Hematopoietic multipotent progenitor cell treated with erythropoietin and hydrocortisone succinate and interleukin-3 and kit ligand, for 17 days (in vitro differentiated cells): ENCODE measurements around the gene PNLIPRP3.

ENCODE experiments used
- DNase-seq: peaks from one replicate; pipeline ENCODE4 v3.0.0-alpha.2; 2015; ENCODE audit warnings: low spot score

The PNLIPRP3 gene

DNA sequence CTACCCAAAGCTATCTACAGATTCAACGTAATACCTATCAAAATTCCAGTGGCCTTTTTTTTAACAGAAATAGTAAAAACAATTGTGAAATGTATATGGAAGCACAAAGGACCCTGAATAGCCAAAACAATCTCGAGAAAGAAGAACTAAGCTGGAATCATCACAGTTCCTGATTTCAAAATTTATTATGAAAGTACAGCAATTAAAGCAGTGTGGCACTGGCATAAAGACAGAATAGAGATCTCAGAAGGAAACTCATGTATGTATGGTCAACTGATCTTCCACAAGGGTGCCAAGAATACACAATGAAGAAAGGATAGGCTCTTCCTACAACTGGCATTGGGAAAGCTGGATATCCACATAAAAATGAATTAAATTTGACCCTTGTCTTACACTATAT, 23.2 kb downstream of the PNLIPRP3 start:
- no peak for DNase-seq

DNA sequence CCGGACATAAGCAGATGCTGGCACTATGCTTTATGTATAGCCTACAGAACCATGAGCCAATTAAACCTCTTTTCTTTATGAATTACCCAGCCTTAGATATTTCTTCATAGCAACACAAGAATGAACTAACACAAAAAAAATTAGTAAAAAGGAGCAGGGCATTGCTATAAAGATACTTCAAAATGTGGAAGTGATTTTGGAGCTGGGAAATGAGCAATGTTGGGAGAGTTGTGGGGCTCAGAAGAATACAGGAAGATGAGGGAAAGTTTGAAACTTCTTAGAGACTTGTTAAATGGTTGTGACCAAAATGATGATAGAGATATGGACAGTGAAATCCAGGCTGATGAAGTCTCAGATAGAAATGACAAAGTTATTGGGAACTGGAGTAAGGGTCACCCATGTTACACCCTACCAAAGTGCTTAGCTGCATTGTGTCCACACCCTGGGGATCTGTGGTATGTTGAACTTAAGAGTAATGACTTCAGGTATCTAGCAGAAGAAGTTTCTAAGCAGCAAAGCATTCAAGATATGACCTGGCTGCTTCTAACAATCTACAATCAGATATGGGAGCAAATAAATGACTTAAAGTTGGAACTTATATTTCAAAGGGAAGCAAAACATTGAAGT, 24.2 kb downstream of the PNLIPRP3 start:
- no peak for DNase-seq

DNA sequence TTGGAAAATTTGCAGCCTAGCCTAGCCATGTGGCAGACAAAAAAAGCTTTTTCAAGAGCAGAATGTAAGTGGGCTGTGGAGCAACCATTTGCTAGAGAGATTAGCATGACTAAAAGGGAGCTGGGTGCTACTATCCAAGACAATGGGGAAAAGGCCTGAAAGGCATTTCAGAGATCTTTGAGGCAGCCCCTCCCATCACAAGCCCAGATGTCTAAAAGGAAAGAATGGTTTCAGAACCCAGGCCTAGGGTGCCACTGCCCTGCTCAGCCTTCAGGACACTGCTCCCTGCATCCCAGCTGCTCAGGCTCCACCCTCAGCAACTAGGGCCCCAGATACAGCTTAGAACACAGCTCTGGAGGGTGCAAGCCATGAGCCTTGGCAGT, 24.7 kb downstream of the PNLIPRP3 start:
- no peak for DNase-seq

DNA sequence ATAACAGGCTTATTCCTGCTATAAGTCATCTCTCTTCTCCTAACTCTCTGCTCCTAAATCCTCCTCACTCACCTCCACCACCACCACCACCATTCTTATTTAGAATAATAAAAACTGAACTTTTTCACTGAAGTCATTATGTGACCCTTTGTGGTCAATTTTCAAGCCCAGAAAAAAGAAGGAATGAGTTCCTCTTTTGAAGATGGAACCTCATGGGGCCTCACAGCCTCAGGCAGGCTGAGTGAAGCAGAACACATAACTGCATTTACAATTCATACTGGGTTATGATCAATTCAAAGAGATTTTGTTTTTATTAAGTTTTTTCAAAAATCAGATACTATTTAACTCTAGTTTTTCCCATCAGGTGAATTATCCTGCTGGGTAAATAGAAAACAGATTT, 29.8 kb downstream of the PNLIPRP3 start:
- DNase-seq = no peak

DNA sequence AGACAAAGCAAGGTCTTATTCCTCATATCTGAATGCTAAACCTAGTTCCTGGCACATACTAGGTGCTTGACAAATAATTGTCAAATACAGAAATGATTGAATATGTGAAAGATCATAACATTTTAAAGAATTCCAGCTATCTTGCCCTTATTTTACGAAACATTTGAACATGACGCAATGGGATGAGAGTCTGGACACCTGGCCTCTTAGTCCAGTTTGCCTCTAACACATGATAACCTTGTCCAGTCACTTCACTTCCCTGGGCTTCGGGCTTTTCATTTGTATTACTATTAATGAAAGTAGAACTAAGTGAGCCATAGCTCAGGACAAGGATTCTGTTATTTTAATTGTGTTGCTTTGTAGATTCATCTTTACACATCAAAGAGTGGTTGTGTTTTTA, 32.6 kb downstream of the PNLIPRP3 start:
- no peak for DNase-seq

DNA sequence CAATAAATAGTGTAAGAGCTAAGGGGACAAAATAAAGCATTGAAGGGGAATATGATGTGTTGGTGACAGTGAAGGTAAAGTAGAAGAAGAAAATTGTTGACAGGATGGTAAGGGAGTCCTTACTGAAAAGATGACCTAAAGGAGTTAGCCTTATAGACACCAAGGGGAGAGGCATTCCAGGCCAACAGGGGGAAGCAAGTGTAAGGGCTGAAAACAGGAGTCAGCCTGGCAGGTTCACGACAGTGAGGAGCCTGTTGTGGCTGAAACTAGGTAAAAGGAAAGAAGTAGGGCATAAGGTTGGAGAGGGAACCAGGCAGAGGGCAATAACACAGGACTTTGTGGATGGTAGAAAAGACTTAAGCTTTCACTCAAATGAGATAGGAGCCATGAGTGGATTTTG, 34.0 kb downstream of the PNLIPRP3 start:
- DNase-seq = no peak

DNA sequence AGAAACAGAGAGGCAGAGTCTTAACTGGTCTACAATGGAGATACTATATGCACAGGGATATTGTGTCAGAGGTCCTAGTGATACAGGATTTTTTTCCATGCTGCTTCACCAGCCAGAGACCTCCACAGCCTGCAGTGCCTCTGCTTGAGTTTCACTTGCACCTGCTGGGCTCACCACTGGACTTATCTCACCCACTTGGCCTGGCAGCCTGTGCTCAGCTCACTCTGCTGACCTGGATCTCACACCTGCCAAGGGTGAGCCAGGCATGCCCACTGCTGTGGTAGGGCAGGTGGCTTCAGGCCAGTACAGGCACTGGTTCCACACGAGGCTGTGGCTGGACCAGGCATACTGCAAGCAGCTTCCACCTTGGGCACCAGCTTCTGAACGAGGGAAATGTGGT, 36.6 kb downstream of the PNLIPRP3 start:
- DNase-seq = no peak

DNA sequence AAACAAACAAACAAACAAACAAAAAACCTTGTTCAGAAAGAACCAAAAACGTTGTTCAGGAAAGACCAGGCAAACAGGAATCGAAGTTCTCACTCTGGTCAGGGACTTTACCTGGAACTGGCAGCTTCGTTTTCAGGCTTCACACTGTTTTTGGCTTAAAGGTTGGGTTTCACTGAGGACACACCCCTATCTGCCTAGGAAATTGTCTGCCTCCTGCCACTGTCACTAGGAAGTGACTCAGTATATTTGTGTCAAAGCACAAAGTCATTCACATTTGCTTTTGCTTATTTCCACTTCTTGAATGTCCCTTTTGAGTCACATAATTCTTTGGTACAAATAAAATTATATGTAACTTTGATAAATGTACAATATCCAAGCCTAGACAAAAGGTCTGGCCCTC, 37.9 kb downstream of the PNLIPRP3 start:
- DNase-seq = no peak

DNA sequence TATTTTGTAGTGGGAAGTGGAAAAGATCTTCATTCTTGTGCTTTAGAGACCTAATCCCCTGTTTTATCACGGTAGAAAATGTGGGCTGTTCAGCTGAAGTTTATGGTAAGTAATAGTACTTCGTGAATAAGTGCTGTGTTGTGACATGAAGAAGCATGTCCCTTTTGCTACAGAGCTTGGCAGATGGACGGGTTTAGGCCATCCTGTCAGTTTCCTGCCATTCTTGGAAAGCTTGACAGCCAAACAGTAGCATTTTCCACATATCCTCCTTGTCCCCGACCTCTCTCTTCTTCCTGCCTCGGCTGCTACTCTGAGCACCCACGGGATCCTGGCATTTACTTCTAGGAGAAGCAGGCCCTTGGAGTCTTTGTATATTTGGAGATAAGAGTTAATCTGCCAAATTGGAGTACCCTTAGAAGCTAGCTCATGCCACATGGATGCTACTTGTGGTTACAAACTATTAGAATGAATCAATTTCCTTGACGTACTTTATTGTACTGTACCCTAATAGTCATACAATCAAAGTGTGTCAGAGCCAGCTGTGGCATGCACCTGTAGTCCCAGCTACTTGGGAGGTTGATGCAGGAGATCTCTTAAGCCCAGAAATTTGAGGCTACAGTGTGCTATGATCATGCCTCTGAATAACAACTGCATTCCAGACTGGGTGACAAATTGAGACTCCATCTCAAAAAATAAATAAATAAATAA, 39.2 kb downstream of the PNLIPRP3 start:
- no peak for DNase-seq

DNA sequence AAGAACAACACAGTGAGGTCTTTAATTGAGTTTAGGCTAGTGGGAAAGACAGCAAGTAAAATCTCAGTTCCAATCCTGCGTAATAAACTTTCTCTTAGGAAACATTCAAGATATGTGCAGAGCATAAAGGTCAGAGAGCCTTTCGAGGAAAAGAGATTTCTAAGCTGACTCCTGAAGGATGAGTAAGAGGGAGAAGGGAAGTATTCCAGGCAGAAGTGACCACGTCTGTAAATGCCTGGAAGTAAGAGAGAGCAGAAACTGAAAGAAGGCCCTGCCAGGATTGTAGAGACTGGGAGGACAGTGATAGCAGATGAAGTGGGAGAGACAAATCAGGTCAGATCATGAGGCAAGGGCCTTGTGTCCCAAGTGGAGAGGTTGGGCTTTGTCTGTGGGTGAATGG, 41.8 kb downstream of the PNLIPRP3 start:
- DNase-seq = no peak

DNA sequence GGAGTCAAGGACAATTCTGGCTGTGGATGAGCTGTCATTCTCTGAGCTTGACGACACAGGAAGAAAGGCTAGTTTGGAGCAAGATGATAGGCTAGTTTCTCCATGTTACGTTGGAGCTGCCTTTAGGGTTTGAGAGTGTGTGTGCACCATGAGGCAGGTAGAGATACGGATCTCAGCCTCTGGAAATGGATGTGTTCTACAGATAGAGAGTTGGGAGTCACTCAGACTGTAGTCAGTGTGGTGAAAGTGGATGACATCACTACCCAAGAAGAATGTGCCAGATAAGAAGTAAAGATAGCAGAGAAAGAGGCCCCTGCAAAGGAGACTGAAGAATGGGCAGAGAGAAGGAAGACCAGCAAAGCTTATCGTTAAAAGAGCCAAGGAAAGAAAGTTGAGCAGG, 42.4 kb downstream of the PNLIPRP3 start:
- no peak for DNase-seq

DNA sequence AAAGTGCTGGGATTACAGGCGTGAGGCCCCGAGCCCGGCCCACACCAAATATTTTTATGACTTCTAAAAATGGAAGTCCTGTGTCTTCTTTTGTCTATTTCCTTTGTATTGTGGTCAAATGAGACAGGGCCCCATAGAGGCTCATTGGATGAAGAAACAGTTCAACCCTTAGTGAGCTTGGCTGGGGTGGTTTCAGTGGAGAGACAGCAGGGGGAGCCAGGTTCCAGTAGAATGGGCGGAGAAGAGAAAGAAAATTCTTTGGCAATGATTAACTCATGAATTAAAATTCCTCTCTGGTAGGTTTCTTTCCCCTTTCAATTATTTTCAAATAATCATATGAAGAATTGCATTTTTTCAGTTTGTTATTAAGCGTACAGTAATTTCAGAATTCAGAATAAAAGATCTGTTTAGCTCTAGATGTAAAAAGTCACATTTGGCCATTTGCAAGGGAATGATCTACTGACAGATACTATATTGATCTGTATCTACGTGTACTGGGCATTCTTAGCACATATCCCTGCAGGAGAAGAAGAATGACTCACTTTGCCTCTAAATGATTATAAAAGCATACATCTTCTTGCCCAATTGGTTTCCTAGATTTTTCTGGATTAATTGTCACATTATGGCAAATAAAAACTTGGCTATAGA, 43.2 kb downstream of the PNLIPRP3 start:
- DNase-seq = no peak

DNA sequence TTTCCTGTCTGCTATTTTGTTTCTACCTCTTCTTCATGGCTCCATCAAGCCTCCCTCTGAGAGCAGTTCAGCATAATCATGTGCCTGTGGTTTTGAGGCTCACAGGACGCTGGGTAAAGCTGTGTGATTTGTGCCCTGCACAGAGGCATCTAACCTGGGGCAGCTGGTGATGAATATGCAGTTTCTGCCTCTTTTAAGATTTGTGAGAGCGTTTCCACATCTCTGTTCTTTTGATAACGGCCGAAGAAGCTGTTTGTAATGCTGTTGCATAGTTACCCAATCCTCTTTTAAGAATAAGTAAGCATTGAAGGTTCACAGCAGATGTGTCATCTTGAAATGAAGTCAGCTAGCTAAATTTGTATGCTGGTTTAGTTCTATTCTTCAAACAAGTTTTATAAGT, 45.2 kb downstream of the PNLIPRP3 start:
- no peak for DNase-seq

DNA sequence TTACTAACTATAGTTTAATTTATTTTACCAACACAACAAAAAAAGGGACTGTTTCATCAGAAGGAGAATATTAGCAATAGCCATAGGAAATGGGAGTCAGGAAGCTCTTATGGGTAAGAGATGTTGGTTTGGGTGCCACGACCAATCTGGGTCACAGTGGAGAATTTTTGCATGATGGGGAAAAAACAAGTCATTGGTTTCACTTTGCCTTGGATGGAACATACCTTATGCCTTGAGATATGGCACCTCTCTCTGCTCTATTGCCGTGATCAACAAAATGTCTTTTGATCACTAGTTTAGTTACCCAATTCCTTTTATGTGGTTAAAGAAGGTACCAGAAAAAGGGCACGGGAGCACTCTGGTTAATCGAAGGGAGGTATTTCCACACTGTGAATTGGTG, 48.2 kb downstream of the PNLIPRP3 start:
- DNase-seq = no peak

DNA sequence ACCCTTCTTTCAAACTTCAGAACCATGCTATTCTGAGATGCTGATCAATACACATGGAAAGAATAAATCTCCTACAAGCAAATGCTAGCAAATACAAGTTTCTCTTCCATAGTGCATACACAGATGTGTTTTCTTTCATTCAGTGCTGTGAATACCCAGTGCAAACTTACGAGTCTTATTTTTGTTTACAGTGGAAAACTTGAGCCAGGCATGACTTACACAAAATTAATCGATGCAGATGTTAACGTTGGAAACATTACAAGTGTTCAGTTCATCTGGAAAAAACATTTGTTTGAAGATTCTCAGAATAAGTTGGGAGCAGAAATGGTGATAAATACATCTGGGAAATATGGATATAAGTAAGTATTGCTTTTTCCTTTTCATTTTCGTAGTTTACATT, 48.8 kb downstream of the PNLIPRP3 start:
- no peak for DNase-seq

DNA sequence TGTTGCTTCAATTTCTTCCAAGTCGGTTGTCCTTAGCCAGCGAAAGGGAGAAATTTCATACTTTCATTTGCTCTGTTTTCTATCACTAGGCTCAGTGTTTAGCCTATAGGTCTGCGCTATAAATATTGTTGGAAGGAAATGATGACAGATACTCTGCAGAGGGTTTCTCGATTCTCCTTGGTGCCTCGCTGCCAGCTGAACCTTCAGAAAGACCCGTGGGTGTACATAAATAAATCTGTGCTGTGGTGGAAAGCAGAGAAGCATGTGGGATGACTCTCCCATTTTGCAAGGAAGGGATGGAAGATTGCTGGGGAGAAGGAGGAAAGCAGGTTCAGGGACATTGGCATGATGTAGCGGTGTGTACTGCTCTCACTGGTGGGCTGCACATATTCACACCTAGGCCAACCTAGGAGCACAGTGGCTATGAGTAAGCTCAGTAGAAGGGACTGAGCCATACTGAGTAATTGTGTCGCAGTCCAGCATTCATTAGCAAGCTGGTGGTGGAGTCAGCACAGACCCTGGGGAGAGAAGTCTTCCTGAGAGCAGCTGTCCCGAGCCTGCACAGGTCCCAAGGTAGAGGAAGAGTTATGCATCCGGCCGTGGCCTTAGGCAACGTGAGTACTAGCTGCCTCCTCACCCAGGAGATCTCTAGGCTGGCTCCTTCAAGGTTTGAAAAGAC, 50.5 kb downstream of the PNLIPRP3 start:
- no peak for DNase-seq

DNA sequence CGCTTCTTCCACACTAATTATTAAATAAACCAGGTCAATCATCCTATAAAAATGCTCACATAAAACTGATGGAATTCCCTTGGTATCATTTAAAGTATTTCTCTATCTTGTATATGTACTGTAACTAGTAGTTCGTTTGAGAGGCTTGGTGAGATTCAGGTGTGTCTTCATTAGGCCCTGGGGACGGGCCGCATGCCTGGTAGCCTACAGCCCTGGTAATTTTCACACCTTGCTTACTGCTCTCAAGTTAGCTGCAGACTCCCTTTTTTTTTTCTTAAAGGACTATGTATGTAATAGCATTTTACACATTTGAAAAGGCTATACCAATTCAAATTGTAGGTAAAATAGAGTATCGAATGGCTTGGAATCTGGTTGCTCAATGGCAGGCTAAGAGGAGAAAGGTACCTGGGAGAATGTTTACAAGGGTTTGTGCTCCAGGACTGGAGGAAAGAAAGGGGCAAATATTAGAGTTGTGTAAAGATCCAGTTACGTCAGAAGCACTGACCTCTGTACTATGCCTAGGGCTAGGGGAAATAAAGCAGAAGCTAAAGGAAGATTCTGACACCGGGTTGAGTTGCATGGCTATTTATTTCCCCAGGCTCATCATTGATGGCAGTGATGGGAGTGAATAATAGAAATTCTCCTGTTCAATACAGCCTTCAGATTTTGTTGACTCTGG, 59.3 kb downstream of the PNLIPRP3 start:
- DNase-seq = no peak

DNA sequence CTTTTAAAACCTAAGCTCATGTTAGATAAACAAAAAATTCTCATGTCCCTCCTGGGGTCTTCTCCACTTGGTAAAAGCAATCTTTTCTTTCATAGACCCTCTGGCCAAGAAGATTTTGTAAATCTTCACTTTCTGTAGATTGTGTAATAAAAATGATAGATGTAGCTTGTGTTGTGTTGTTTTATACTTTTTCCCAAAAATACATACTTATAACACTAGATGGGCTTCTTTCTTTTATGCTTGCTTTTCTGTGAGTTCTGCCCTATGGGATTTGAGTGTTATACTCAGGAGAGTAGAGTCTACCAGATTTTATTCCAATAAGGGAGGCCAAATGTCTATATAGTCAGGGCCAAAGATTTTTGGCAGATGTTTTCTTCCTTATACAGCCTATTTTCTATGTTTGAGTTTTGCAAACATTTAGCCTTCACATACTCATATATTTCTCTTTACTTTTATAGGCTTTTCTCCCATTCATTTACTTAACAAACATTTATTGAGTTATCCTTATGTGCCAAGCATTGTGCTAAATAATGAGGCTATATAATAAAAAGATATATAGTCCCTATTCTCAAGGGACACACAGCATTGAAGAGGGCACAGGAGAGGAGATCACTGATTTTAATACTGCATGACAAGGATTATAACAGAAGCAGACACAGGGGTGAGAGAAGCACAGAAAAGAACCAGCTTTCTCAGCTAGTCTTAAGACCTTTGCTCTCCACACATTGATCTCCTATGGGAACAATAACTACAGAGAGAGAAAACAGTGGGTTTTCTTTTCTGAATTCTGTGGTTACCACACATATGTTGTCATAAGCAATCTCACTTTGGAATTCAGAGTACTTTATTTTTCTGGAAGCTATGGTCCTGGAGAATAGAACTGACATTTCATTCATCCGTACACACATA, 60.1 kb downstream of the PNLIPRP3 start:
- no peak for DNase-seq

DNA sequence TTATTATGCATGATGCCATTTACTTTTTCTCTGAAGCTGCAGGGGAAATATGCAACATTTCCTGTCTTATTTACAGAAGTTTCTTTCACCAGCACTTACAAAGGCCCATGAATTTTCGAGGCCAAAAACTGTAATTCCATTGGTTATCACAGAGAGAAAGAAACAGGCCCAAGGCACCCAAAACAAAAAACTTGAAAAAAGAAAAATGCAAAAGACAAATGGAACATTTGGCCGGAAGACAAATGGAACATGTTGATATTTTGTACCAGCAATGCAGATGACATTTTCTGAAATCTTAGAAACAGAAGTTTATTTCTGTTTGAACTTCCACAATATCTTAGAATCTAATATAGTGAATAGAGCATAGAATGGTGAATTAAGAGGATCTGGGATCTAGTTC, 61.8 kb downstream of the PNLIPRP3 start:
- no peak for DNase-seq

DNA sequence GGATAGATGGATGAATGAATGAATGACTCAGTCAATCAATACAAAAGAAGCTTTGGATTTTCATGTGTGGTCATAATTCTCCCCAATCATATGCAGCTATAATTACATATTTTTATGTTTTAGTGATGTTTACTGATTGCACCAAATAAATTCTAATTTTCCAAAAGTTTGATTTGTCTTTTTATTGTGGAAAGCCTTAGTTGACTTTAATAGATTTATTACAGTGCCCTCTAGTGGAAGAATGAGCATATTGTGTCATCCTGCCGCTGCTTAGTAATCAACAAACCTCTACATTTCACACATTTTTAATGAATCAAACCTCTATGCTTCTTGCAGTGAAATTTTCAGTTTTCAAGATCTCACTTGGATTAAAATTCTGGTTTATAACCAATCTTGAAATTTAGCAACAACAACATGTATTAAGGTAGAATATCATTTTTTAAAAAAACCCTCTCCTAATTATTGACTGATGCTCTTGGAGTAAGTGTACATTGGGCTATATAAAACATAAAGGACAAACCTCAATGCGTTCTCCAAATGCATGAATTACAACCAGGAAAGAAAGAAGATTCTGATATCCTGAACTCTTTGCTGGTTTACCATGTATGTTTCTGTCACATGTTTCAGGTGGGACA, 62.5 kb downstream of the PNLIPRP3 start:
- DNase-seq = no peak

DNA sequence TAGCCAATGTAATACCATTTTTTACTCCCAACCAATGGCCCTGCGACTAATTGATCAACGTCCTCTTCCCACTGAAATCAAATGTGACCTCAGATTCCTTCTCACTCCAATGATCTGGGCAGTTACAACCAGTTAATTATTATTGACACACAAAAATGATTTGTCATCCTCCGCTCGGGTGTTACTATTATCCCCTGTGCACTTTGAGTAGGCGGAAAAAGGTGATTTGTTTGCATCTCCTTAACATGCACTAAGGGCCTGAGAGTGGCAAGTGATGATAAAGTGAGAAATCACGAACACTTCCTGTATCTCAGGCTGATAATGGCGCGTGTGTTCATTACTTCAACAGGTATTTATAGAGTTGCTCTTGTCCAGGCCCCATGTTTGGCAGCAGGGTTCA, 77.1 kb downstream of the PNLIPRP3 start:
- DNase-seq = no peak
